Measurements from ENCODE around the gene SLC66A1.

DNA sequence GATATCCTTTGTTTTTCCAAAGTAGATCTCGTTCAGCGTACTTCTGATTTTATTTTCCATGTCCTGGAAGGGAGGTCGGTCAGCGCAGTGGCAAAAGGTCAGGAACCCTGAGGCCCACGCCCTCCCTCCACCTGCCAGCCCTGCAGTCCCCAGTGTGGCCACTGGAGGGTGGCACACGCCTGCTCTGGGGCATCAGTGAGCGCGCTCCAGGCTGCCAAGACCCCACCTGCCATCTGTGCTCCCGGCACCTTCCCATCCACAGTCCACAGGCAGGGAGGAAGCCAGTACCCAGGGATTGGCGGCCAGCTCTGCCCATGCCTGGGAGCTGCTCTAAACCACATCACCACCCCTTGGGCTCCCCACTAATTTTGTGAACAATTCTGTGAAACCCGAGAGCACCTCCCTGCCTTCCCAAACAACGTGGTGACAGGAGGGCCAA lies 32.3 kb downstream of the SLC66A1 start:
- TF ChIP-seq, protein P1, sequence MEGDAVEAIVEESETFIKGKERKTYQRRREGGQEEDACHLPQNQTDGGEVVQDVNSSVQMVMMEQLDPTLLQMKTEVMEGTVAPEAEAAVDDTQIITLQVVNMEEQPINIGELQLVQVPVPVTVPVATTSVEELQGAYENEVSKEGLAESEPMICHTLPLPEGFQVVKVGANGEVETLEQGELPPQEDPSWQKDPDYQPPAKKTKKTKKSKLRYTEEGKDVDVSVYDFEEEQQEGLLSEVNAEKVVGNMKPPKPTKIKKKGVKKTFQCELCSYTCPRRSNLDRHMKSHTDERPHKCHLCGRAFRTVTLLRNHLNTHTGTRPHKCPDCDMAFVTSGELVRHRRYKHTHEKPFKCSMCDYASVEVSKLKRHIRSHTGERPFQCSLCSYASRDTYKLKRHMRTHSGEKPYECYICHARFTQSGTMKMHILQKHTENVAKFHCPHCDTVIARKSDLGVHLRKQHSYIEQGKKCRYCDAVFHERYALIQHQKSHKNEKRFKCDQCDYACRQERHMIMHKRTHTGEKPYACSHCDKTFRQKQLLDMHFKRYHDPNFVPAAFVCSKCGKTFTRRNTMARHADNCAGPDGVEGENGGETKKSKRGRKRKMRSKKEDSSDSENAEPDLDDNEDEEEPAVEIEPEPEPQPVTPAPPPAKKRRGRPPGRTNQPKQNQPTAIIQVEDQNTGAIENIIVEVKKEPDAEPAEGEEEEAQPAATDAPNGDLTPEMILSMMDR (IDR thresholded peaks at IDR 0.05): peak; percentile 86 to 98 (median 95)
- no peak for TF ChIP-seq POLR2A (IDR thresholded peaks at IDR 0.05)
